Measurements from ENCODE around the gene TARM1.
"Not testable (repeated sequence)": the region's sequence is repeated elsewhere in the genome, so short reads cannot be mapped to it uniquely, and the experiment has no call there.

TARM1 gene

DNA sequence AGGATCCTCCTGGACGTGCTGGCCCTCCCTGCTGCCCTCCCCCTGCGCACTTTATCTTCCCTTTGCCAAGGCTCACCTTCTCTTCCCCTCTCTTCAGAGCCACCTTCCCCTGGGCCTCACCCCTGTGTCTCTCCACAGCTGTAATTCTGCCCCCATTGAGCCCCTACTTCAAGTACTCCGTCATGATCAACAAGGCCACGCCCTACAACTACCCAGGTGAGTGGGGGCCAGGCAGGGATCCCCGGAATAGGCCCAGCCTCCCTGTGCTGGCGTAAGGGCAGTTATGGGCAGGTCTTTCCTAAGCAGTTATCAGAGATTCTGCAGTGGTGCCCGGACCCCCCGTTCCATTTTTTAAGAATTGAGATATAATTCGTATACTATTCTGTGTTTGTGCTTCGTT lies 24.6 kb upstream of the TARM1 start:
- no peak overlapping the region for H3K4me3 ChIP-seq (replicated peaks; ENCODE audit: low read depth, low read length)
- H3K27me3 ChIP-seq (replicated peaks; ENCODE audit: control insufficient read depth, insufficient read depth, low read length) = no peaks in the 10 kb centered on the region
- H3K36me3 ChIP-seq (ENCODE audit: control insufficient read depth, insufficient read depth, low read length) = peaks cover 23% of the 10 kb centered on the region
- TF ChIP-seq, protein P1, sequence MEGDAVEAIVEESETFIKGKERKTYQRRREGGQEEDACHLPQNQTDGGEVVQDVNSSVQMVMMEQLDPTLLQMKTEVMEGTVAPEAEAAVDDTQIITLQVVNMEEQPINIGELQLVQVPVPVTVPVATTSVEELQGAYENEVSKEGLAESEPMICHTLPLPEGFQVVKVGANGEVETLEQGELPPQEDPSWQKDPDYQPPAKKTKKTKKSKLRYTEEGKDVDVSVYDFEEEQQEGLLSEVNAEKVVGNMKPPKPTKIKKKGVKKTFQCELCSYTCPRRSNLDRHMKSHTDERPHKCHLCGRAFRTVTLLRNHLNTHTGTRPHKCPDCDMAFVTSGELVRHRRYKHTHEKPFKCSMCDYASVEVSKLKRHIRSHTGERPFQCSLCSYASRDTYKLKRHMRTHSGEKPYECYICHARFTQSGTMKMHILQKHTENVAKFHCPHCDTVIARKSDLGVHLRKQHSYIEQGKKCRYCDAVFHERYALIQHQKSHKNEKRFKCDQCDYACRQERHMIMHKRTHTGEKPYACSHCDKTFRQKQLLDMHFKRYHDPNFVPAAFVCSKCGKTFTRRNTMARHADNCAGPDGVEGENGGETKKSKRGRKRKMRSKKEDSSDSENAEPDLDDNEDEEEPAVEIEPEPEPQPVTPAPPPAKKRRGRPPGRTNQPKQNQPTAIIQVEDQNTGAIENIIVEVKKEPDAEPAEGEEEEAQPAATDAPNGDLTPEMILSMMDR (IDR thresholded peaks at IDR 0.05; ENCODE audit: insufficient read depth, low read length, poor library complexity, severe bottlenecking) = no peak
- no peak for DNase-seq (ENCODE audit: extremely low read depth, insufficient read length)

DNA sequence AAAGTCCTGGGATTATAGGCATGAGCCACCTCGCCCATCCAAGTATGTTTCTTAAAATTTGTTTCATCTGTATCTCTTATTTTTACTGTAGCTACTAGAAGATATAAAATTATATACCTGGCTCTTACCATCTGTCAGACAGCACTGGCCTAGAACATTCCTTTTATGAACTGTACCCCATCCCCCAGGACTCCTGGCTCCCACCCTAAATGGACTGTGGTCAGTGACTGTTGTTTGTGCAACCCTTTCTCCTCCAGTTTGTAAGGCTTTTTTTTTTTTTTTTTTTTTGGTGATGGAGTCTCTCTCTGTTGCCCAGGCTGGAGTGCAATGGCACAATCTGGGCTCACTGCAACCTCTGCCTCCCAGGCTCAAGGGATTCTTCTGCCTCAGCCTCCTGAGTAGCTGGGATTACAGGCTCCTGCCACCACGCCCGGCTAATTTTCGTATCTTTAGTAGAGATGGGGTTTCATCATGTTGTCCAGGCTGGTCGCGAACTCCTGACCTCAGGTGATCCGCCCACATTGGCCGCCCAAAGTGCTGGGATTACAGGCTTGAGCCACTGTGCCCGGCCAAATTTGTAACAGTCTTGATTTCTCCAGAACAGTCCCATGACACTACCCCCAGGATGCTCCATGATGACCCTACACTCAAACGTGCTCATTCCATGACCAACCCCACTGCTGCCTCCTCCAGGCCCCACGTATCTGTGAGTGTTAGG lies 24.0 kb upstream of the TARM1 start:
- DNase-seq (ENCODE audit: extremely low read depth, insufficient read length) = no peak
- H3K27me3 ChIP-seq (replicated peaks; ENCODE audit: control insufficient read depth, insufficient read depth, low read length) = no peaks in the 10 kb centered on the region
- TF ChIP-seq, protein P1 (IDR thresholded peaks at IDR 0.05; ENCODE audit: insufficient read depth, low read length, poor library complexity, severe bottlenecking) = no peak
- peaks cover 23% of the 10 kb centered on the region for H3K36me3 ChIP-seq (ENCODE audit: control insufficient read depth, insufficient read depth, low read length)
- H3K4me3 ChIP-seq (replicated peaks; ENCODE audit: low read depth, low read length) = no peak overlapping the region

DNA sequence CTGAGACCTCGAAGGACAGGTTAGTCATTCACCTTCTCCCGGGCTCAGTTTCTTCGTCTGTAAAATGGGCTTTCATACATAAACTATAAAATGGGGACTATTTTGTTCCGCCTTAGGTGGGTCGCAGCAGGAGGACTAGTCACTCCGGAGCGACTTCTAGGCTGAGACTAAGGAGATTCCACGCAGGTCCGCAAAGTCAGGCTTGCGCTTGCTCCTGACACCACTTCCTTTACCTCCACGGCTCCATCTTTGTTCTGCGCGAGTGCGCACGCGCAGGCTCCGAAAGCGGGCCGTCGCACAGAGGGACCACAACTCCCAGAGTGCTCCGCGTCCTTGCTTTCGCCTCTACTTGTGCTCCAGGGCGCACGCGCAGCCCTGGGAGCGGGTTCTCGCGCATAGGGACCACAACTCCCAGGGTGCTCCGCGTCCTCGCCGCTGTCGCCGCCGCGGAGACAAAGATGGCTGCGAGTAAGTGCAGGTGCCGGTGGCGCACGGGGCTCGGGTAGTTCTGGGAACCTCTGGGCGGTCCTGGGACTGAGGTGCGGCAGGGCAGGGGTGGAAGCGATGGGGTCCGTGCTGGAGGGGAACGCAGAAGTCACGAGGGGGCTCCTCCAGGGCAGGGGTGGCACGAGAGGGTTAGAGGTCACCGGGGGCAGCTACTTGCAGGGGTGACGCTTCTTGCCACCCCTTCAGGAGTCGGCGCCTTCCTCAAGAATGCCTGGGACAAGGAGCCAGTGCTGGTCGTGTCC lies 21.4 kb upstream of the TARM1 start, which contains the start of gene NDUFA3:
Gene NDUFA3, plus strand, starts transcription at position 435 of the 749 bp plus-strand sequence. Its CDS starts 24 bp downstream, at position 459.
- peaks cover 4% of the 10 kb centered on the region for H3K36me3 ChIP-seq (ENCODE audit: control insufficient read depth, insufficient read depth, low read length)
- no peaks in the 10 kb centered on the region for H3K27me3 ChIP-seq (replicated peaks; ENCODE audit: control insufficient read depth, insufficient read depth, low read length)
- peak within 1 kb of the TSS; percentile 97 for H3K4me3 ChIP-seq (replicated peaks; ENCODE audit: low read depth, low read length)
- DNase-seq (ENCODE audit: extremely low read depth, insufficient read length) = peak; percentile 99
- TF ChIP-seq, protein P1 (IDR thresholded peaks at IDR 0.05; ENCODE audit: insufficient read depth, low read length, poor library complexity, severe bottlenecking) = no peak

DNA sequence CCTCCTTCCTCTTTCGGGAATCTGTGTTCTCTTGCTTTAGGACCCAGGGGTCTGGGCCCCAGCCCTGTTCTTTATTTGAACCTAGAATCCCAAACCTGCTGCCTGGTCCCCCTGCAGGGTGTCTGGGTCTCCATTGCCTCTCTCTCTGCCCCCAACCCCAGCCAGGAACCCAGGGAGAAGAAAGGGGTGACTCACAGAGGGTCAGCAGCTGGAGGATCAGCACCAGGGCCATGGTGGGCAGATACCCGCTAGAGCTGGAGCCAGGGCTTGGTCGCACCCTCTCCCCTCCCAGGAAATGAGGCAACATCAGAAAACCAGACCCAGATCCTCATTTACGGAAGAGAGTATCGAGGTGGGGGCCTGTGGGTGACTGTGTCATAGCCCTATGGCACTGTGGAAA lies 19.4 kb upstream of the TARM1 start, which contains the start of gene OSCAR:
Gene OSCAR, minus strand, starts transcription at position 243 of the 400 bp plus-strand sequence. Its CDS starts 11 bp downstream, at position 232.
- H3K4me3 ChIP-seq (replicated peaks; ENCODE audit: low read depth, low read length) = no peak within 1 kb of the TSS
- no peak for DNase-seq (ENCODE audit: extremely low read depth, insufficient read length)
- H3K27me3 ChIP-seq (replicated peaks; ENCODE audit: control insufficient read depth, insufficient read depth, low read length) = no peaks in the 10 kb centered on the region
- TF ChIP-seq, protein P1 (IDR thresholded peaks at IDR 0.05; ENCODE audit: insufficient read depth, low read length, poor library complexity, severe bottlenecking) = no peak
- H3K36me3 ChIP-seq (ENCODE audit: control insufficient read depth, insufficient read depth, low read length) = peaks cover 1% of the 10 kb centered on the region; the same call in 1 of the 2 replicates

DNA sequence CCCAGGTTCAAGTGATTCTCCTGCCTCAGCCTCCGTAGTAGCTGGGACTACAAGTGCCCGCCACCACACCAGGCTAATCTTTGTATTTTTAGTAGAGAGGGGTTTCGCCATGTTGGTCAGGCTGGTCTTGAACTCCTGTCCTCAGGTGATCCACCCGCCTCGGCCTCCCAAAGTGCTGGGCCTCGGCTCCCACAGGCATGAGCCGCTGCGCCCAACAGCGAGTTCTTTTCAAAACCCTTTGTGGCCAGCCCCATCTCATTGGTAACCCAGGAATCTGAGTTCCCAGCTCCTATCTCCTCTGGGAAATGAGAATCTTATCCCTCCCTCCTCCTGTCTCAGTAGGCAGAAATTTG lies 18.7 kb upstream of the TARM1 start:
- H3K4me3 ChIP-seq (replicated peaks; ENCODE audit: low read depth, low read length); H3K27me3 ChIP-seq (replicated peaks; ENCODE audit: control insufficient read depth, insufficient read depth, low read length); DNase-seq (ENCODE audit: extremely low read depth, insufficient read length); H3K36me3 ChIP-seq (ENCODE audit: control insufficient read depth, insufficient read depth, low read length): not testable (repeated sequence)

DNA sequence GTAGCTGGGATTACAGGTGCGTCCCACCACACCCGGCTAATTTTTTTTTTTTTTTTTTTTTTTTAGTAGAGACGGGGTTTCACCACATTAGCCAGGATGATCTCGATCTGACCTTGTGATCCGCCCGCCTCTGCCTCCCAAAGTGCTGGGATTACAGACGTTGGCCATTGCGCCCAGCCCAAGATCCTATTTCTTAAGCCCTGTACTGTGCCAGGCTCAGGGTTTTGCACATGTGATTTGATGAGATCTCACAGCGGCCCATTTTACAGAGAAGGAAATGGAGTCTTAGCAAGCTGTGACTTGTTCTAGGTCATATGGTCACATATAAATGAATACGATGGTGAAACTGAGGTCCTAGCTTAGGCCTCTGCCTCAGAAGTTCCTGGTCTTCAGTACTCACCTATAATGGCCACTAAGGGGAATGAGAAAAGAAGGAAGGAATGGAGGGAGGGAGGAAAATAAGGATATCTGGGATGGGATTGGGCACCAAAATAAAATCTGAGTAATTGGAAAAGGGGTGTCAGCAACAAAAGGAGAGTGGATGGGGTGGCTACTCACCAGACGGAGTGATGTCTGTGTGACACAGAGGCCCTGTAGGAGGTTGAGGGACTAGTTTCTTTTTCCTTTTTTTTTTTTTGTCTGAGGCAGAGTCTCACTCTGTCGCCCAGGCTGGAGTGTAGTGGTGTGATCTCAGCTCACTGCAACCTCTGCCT lies 18.2 kb upstream of the TARM1 start:
- DNase-seq (ENCODE audit: extremely low read depth, insufficient read length) = no peak
- H3K27me3 ChIP-seq (replicated peaks; ENCODE audit: control insufficient read depth, insufficient read depth, low read length) = no peaks in the 10 kb centered on the region
- no peak overlapping the region for H3K4me3 ChIP-seq (replicated peaks; ENCODE audit: low read depth, low read length)
- H3K36me3 ChIP-seq (ENCODE audit: control insufficient read depth, insufficient read depth, low read length) = no peaks in the 10 kb centered on the region
- TF ChIP-seq, protein P1 (IDR thresholded peaks at IDR 0.05; ENCODE audit: insufficient read depth, low read length, poor library complexity, severe bottlenecking) = no peak
